Measurements from ENCODE around the gene PIK3R6.

PIK3R6 gene

GRCh38 chr17:8855477-8856204 is 11.8 kb downstream of the PIK3R6 start:
- no peak for DNase-seq (ENCODE audit: low read depth in 2 of 2, low spot score in 1 of 2)

DNA sequence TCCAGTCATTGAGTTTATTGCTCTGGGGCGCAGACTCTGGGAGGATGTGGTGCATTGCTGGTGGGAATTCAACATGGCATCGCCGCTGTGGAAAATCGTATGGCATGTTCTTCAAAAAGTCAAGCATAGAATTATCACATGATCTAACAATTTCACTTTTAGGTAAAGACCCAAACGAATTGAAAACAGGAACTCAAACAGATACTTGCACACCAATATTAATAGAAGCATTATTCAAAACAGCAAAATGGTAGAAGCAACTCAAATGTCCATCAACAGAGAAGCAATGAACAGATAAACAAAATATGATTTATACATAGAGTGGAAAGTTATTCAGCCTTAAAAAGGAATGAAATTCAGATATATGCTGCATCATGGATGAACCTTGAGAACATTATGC is 15.9 kb downstream of the PIK3R6 start:
- no peak for DNase-seq (ENCODE audit: low read depth in 2 of 2, low spot score in 1 of 2)

GRCh38 chr17:8849311-8850041 is 18.0 kb downstream of the PIK3R6 start:
- no peak for DNase-seq (ENCODE audit: low read depth in 2 of 2, low spot score in 1 of 2)

DNA sequence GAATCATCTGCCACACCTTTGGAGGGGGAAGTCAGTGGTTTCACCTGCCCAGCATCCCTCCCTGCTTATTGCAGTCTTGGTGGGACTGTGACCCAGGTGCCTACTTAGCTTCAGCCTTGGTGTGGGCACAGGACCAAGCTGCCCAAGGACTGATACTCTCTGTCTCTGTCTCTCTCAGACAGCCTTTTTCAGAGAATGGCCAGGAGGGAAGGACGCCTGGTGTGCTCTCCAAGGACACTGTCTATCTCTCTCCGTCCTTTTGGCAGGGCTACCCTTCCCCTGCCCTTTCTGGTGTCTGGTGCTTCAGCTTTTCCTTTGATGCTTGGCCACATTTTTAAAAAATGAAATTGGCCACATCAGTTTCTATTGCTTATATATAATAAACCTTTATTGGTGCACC is 19.6 kb downstream of the PIK3R6 start:
- DNase-seq (ENCODE audit: low read depth in 2 of 2, low spot score in 1 of 2): no peak

- no peak for DNase-seq (ENCODE audit: low read depth in 2 of 2, low spot score in 1 of 2)
These were observed 20.7 kb downstream of the PIK3R6 start for GRCh38 chr17:8846768-8847211.

DNA sequence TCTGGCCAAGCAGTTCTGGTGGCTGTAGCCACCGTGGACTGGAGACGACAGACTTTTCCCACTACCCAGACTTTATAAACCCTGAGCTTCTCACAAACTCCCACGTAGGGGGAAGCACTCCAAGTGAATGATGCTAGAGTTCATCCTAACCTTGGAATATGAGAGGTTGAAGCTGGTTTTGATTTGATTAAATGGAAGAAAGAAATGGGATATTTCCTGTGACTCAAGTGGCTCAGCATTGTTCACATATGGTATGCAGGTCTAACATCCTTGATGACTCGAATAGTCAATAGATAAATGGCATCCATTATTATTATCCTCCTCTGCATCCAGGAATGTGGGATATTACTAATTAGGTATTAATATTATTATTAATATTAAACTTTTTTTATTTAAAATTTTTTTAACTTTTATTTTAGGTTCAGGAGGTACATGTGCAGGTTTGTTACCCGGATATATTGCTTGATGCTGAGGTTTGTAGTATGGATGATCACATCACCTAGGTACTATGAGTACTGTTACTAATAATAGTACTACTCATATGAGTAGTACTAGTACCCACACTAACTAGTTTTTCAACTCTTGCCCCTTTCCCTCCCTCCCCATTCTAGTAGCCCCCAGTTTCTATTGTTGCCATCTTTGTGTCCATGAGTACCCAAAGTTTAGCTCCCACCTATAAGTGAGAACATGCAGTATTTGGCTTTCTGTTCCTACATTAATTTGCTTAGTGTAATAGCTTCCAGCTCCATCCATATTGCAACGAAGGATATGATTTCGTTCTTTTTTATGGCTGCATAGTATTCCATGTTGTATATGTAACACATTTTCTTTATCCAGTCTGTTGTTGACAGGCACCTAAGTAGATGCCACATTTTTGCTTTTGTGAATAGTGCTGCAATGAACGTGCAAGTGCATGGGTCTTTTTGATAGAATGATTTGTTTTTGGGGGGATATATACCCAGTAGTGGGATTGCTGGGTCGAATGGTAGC is 22.9 kb downstream of the PIK3R6 start:
- DNase-seq (ENCODE audit: low read depth in 2 of 2, low spot score in 1 of 2): no peak

DNA sequence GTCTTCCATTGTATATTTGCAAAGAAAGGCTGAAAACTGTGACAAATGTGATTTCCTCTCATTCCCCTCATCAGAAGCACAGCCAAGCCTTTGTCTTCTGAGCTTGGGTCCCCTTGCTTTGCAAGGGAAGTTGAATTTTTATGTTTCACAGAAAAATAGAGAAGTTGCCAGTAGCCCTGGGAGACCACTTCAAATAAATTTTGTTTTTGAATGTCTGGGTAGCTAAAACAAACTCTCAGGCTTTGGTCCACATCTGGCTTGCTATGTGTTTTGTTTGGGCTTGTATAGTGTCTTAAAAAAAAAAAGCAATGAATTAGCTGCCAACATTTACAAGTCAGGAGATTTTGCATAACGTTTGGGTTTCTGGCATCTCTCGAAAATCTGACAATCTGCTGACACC is 24.1 kb downstream of the PIK3R6 start:
- no peak for DNase-seq (ENCODE audit: low read depth in 2 of 2, low spot score in 1 of 2)

GRCh38 chr17:8841844-8842243 is 25.6 kb downstream of the PIK3R6 start:
- DNase-seq (ENCODE audit: low read depth in 2 of 2, low spot score in 1 of 2): no peak

GRCh38 chr17:8839410-8839935 is 28.0 kb downstream of the PIK3R6 start:
- no peak for DNase-seq (ENCODE audit: low read depth in 2 of 2, low spot score in 1 of 2)

- DNase-seq (ENCODE audit: low read depth in 2 of 2, low spot score in 1 of 2): no peak
These were observed 28.9 kb downstream of the PIK3R6 start for GRCh38 chr17:8838551-8839095.

GRCh38 chr17:8837563-8838075 is 29.9 kb downstream of the PIK3R6 start:
- no peak for DNase-seq (ENCODE audit: low read depth in 2 of 2, low spot score in 1 of 2)

GRCh38 chr17:8836821-8837562 is 30.5 kb downstream of the PIK3R6 start:
- DNase-seq (ENCODE audit: low read depth in 2 of 2, low spot score in 1 of 2): no peak

DNA sequence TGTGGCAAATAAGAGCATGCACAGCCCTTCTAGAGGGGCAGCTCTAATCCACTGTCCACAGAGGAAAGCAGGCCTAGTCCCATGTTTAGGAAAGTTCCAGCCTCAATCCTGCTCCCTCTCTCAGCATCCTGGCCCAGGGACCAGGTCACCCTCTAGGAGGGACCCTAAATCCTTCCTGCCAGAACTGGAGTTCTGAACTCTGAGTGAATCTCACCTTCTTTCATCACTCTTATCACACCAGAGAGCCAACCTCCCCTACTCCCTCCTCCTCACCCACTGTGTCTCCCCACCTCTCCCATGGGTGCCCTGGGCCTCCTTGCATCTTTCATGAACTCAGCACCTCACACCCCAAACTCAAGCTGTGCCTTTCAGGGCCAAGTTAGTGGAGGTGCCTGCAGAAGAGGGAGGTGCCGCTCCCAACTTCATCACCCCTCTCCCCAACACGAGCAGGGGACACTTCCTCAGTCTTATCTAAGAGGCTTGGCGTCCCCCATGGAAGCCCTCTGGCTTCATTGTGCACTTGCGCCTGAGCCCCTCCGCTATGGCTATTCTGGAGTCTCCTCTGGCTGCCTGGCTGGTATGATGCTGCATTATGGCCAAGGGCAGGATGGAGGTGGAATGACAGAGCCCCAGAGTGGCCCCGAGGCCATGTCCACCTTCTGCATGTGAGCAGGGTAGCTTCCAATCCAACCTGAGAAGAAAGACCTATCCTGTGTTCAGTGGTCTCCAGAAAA is 31.7 kb downstream of the PIK3R6 start:
- DNase-seq (ENCODE audit: low read depth in 2 of 2, low spot score in 1 of 2): no peak

GRCh38 chr17:8835106-8835505 is 32.4 kb downstream of the PIK3R6 start:
- no peak for DNase-seq (ENCODE audit: low read depth in 2 of 2, low spot score in 1 of 2)

DNA sequence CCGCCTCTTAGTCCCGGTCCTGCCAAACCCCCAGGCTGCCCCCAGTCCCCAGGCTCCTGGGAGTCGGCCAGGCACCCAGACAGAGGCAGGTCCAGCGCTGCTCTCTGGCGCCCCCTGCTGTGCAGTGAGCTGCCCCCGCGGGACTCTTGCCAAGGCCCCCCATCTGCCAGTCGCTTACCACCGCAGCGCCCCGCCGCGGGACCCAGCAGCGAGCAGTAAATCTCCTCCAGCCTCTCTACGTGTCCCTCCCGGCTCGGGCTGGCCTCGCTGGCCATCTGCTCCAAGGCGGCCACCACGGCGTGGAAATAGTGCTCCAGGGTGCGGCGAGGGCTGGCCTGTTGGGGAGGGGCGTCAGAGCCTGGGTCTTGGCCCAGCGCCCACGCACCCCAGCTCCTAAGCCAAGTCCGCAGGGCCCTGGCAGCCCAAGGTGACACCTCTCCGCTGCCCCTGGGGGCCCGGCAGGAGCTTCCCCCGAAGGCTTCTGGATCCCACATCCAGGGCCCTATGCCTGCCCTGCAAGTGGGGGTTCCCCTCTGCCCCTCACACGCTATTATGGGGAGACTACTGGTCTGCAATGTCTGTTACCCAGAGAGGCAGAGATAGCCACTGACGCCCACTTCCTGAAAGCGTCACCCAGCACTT is 34.6 kb downstream of the PIK3R6 start:
- no peak for DNase-seq (ENCODE audit: low read depth in 2 of 2, low spot score in 1 of 2)

GRCh38 chr17:8831234-8831849 is 36.1 kb downstream of the PIK3R6 start:
- no peak for DNase-seq (ENCODE audit: low read depth in 2 of 2, low spot score in 1 of 2)

DNA sequence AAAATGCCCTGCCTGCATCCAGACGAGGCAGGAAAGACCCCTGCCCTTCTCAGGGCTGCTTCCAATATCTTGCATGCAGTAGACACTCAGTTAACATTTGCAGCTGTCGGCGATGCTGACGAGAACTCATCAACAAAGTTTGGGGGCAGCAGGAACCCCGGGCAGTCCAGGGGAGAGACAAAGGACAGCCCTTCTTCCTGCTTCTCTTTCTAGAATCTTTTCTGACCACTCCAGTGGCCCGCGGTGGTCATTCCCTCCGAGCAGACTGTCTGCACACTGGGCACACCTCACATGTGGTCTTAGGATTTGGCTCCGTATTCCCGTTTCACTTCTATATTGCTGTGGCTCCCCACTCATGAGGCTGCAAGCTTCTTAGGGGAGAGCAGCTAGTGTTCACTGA is 37.3 kb downstream of the PIK3R6 start:
- DNase-seq (ENCODE audit: low read depth in 2 of 2, low spot score in 1 of 2): no peak

Data from stimulated activated CD8-positive, alpha-beta memory T cell treated with anti-CD3 and anti-CD28 coated beads, Interleukin-4, amount 100 ng/mL, for 1 hour (primary cell).